Body of pancreas (tissue), 4 donors: ENCODE results near the gene OBI1.

Experiments used
- CTCF ChIP-seq, 7 experiments: fragments of 450-650 bp in 4 of 7; fragments of 200-600 bp in 3 of 7; sonication (generic) in 3 of 7; IDR thresholded peaks; one replicate each; pipeline ENCODE4 v1.5.1; 2016 to 2019; ENCODE audit warnings: antibody characterized with exemption in 7 of 7
- POLR2A ChIP-seq, 3 donors: fragments of 450-650 bp; IDR thresholded peaks; one replicate each; pipeline ENCODE4 v1.6.1; 2016; ENCODE audit warnings: antibody characterized with exemption in 3 of 3, mild to moderate bottlenecking in 2 of 3

- TF ChIP-seq CTCF (IDR thresholded peaks at IDR 0.05) (no peak), POLR2A (IDR thresholded peaks at IDR 0.05) (no peak)
Observed at GRCh38 chr13:78638216-78638615, 20.7 kb downstream of the OBI1 start.
